Measurements from ENCODE around the gene CD83.

Gene CD83

DNA sequence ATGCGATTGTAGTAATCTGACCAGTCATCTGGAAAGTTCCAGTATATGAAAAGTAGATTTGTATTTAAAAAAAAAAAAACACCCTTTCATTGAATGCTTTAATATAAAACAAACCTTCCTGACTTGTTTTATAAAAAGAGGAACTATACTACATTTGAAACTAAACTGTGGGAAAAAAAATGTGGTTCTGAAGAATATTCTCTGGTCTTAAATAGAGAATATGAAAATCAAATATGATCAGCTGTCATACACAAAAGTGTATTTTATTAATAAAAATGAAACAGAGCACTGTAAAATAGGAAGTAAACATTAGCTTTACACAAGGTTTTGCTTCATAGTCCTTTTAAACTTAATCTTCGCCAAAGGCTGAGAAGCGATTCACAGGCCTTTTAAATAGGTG lies 25.3 kb upstream of the CD83 start:
- no peak for DNase-seq

DNA sequence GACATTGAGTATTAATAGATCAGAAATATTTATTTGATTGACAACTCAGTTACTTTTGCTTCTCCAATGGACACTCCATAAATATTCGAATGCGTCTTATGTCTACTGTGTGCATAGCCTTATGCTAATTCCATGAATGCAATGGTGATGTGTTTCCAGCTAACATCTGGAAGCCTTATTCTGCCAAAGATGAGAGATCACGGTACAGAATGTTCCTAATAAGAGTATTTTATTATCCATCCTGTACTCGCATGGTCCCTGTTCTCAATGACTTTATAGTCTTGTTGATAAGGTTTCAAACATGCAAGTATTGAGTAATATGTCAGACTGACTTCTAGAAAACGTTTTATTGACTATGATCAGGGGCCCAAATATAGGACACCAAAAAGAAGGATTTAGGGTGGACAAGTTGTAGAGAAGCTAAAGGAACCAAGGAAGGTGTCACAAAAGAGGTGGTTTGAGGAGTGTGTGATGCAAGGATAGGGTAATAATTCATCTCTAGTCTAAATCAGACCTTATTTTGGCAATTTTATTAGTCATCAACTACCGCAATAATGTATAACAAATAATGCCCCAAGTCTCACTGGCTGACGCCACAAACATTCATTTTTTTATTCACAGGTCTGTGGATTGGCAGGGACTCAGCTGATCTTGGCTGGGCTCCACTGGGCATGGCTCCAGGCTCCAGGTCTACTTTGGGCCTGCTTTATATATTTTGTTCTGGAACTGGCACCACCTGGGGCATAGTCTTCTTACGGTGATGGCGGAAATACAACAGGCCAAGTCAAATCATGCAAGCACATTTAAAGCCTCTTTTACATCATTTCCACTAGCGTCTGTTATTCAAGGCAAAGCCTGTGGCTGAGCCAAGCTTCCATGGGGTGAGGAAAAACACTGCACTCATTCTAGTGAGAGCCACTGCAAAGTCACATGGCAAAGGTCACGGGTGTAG lies 24.5 kb upstream of the CD83 start:
- no peak for DNase-seq

GRCh38 chr6:14094721-14095120 lies 22.9 kb upstream of the CD83 start:
- DNase-seq = no peak

GRCh38 chr6:14095437-14095836 lies 22.1 kb upstream of the CD83 start:
- DNase-seq = no peak

DNA sequence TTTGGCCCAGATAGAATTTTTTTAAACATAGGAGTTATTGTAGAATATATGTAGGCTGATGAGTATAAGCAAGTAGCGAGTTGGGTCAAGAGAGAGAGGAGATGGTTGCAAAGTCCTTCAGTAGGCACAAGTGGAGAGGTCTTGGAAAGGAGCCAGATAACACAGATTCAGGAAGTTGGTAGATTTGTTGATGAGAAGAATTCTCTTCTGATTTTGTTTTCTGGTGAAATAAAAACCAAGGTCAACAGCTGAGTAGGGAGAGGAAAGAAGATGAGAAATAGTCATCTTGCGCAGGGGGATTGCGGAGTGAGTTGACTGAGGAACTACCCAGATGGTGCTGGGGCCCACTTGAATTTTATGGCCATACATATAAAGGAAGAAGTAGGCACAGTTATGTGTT lies 17.4 kb upstream of the CD83 start:
- DNase-seq = no peak

DNA sequence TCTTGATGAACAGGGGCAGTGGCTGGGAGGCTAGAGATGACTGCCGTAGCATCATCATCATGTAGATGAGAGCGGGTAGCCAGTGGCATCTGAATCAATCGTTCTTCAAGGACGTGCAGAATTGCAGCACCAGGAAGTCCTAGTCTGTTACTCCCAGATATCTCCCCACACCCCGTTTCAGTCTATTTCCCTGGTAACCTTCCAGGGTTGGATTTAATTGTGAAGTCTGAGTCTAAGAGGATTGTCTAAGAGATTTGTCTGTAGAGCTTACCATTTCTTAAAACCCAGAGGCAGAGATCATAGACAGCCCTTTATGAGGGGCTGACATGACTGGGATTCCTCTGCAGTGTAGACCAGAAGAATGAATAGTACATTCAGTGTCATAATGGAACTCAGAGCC lies 16.6 kb upstream of the CD83 start:
- DNase-seq = no peak

- DNase-seq = no peak
Measured at GRCh38 chr6:14102383-14102782, 15.2 kb upstream of the CD83 start.

DNA sequence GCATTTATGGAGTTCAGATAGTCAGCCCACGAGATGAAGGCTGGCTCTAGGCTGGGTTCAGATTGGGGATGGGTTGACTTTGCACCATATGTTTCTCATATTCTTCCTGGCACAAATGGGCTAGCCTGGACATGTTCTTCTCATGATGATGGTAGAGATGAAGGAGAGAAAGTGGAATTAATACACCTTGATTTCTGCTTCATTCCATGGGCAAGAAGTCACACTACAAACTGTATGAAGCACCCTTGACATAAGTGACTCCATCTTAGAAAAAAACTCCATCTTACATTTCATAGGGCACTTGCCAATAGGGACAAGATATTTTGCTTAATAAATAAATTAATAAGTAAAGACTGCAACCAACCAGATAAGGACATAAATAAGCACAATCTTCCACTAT lies 12.0 kb upstream of the CD83 start:
- no peak for DNase-seq

DNA sequence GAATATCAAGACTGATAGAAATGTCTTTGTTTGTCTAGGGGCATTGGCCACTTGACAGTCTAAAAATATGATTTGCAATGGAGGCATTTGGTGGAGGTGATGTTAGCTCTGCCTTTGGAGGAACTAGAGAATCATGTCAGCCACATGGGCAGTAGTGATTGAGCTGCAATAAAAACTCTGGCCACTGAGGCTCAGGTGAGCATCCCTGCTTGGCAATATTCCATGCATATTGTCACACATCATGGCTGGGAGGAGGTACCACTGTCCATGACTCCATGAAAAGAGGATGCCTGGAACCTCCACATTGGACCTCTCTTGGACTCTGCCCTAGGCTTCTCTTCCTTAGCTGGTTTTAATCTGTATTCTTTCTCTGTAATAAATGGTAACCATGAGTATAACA lies 10.6 kb upstream of the CD83 start:
- no peak for DNase-seq

- no peak for DNase-seq
Measured at GRCh38 chr6:14107711-14108494, 9.7 kb upstream of the CD83 start.

GRCh38 chr6:14108571-14109410 lies 8.8 kb upstream of the CD83 start:
- no peak for DNase-seq

DNA sequence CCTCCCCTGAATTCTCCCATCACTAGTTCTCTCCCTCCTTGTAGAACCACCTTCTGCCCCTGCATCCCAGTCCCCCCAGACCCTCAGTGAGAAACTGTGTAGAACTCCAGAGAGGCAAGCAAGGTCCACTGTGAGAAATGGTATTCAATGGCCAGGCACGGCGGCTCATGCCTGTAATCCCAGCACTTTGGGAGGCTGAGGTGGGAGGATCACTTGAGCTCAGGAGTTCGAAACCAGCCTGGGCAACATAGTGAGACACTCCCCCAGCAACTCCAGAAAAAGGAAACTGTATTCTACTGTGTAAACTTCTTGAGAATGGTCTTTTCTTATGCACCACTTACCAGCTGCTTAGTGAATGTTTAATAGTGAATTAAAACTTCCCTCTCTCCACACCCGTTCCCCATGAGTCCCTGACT lies 8.2 kb upstream of the CD83 start:
- DNase-seq = no peak

GRCh38 chr6:14110001-14110818 lies 7.4 kb upstream of the CD83 start:
- no peak for DNase-seq

- DNase-seq = no peak
Measured at GRCh38 chr6:14113976-14114375, 3.6 kb upstream of the CD83 start.

DNA sequence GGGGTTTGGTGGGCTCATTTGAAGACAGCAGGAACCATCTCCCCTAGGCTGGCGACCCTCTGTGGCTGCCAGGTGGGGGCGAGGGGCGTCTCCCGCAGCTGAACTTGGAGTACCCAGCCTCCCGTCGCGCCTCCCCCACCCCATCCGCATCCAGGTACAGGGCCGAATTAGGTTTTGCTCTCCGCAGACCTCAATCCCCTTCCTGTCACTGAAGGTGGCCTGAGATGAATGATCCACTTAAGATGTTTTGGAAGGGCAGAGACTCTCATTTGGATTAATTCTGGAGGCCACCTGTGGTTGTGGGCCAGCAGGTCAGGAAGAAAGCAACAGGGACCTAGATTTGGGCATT lies 493 bp downstream of the CD83 start:
- DNase-seq = no peak

DNA sequence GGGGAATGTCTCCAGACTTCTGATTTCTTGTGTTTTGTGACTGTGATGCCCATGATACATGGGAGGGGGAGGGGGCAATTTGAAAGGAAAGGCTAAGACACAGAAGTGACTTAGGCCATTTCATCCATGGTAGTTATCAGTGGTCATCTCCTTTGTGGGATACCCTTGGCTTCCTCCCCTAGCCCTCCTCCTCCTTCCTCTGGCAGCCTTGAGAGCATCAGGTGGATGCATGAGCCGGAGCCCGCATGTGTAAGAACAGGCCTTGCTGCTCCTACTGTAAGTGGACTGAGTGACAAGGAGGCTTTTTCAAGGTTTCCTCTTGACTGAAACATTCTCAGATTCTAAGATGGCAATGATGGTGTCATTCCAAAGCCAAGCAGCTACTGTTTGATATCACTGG lies 874 bp downstream of the CD83 start:
- no peak for DNase-seq

GRCh38 chr6:14119784-14120183 lies 2.2 kb downstream of the CD83 start:
- DNase-seq = no peak

DNA sequence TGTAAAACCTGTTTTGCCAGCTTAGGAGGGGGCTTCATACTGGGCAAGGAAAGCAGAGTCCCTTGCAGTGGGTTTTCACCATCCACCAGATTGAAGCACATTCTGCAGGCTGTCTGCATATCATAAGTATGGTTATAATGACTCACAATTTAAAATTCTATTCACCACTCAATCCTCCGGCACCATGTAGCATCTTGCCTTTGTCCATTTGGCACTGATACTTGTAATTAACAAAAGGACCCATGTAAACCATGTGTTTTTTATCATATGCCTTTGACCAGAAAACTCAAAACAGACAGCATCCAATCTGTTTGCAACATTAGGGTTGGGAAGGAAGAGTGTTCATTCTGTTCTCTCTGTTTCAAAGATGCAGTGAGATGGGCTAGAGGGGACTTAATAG lies 3.0 kb downstream of the CD83 start:
- DNase-seq = peak; percentile 30

GRCh38 chr6:14121936-14122344 lies 4.4 kb downstream of the CD83 start:
- no peak for DNase-seq

GRCh38 chr6:14123386-14124111 lies 6.0 kb downstream of the CD83 start:
- DNase-seq = peak; percentile 37

DNA sequence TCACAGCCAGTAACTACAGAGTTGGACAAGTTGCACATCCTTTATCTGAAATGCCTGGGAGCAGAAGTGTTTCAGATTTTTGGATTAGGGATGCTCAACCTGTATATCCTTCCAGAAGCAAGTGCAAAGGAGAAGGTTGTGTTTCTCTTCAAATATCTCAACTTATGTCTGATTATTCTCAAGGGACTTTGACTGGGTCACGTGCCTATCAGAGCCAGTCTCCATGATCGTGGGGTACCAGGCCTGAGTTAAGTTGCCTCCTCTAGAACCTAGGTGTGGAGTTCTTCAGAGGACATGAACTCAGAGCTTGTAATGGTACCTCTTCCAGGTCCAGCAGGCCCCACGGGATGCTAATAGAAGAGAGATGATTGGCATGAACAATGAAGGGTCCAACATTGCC lies 7.8 kb downstream of the CD83 start:
- no peak for DNase-seq
